HepG2 (cell line): Measurements from ENCODE around the gene ADI1. TPM values are rescaled to one million over a fixed set of nuclear protein-coding genes. Genes with fewer than 3 reads are reported as not detected.

Experiments
- ATAC-seq: fragments of 200-7000 bp; cut with Tn5 transposase; 3 replicates; pipeline ENCODE4 v1.9.1; 2020; ENCODE audit warnings: mild to moderate bottlenecking, moderate library complexity
- BruUV-seq: library from RNA; stranded (reverse); fragments of 400-500 nt; replicated peaks from 2 replicates; lab custom pipeline; 2021; lab: Mats Ljungman, UMichigan
- CTCF ChIA-PET: fragments of 300-600 bp; formaldehyde crosslinking; extraction: SDS; loops from one replicate; lab custom pipeline; 2021; ENCODE audit warnings: low total read pairs, inconsistent platforms, low intra/inter-chr PET ratio; lab: Yijun Ruan, JAX
- POLR2A ChIA-PET: fragments of 350-600 bp; sonication (Branson Sonifier 250); formaldehyde crosslinking; loops from one replicate; lab custom pipeline; 2020; ENCODE audit warnings: antibody characterized with exemption, inconsistent platforms; lab: Yijun Ruan, JAX
- DNase-seq: peaks from one replicate; pipeline ENCODE4 v3.0.0-alpha.2; 2015; ENCODE audit warnings: low spot score
- FAIRE-seq: peaks from 3 replicates; lab custom pipeline; 2011; peaks lifted over from hg19 to GRCh38; lab: Jason Lieb, UNC
- H2AFZ ChIP-seq: one replicate; pipeline ENCODE4 v1.6.1; 2011; ENCODE audit warnings: low read length, inconsistent platforms
- H3K27ac ChIP-seq: fragments of 300-600 bp; 3 replicates; pipeline ENCODE4 v1.8.0; 2011; ENCODE audit warnings: mixed run types, mild to moderate bottlenecking, mixed read lengths, low read length, inconsistent platforms; ENCODE audit not compliant: insufficient read depth; ENCODE audit errors: extremely low read length
- H3K27me3 ChIP-seq, 2 experiments: fragments of 200-600 bp in 1 of 2; 2 replicates in 1 of 2; 3 replicates in 1 of 2; pipeline versions ENCODE4 v1.6.0 to v1.8.0; 2011; ENCODE audit warnings: low read length in 2 of 2, mild to moderate bottlenecking in 2 of 2, moderate library complexity in 2 of 2, inconsistent platforms in 1 of 2; ENCODE audit not compliant: insufficient read depth in 2 of 2, control insufficient read depth in 1 of 2
- H3K36me3 ChIP-seq, 2 experiments: fragments of 200-600 bp in 1 of 2; replicated peaks in 1 of 2; 2 replicates in 1 of 2; 3 replicates in 1 of 2; pipeline versions ENCODE4 v1.5.1 to v1.8.0; 2011; ENCODE audit warnings: low read length in 2 of 2, inconsistent platforms in 1 of 2; ENCODE audit not compliant: insufficient read depth in 2 of 2, control insufficient read depth in 1 of 2
- H3K4me1 ChIP-seq: 2 replicates; pipeline ENCODE4 v1.5.1; 2012; ENCODE audit warnings: low read length, inconsistent platforms; ENCODE audit not compliant: insufficient read depth
- H3K4me2 ChIP-seq: 2 replicates; pipeline ENCODE4 v1.6.0; 2011; ENCODE audit warnings: low read depth, low read length, inconsistent platforms
- H3K4me3 ChIP-seq, 3 experiments: fragments of 200-600 bp in 1 of 3; sonication (generic), shearing (Covaris generic) in 1 of 3; replicated peaks in 1 of 3; 2 replicates each; pipeline ENCODE4 v1.5.1; 2011 to 2016; ENCODE audit warnings: low read length in 3 of 3, inconsistent platforms in 2 of 3, low read depth in 2 of 3, mild to moderate bottlenecking in 2 of 3, control low read depth in 1 of 3, mixed read lengths in 1 of 3; ENCODE audit not compliant: insufficient read depth in 1 of 3
- H3K79me2 ChIP-seq: one replicate; pipeline ENCODE4 v1.6.1; 2011; ENCODE audit warnings: low read length, inconsistent platforms; ENCODE audit not compliant: insufficient read depth
- H3K9ac ChIP-seq: 2 replicates; pipeline ENCODE4 v1.6.0; 2011; ENCODE audit warnings: mild to moderate bottlenecking, low read depth, low read length, inconsistent platforms; ENCODE audit not compliant: insufficient read depth
- H3K9me3 ChIP-seq: 2 replicates; pipeline ENCODE4 v1.5.1; 2012; ENCODE audit warnings: mild to moderate bottlenecking, low read length
- H4K20me1 ChIP-seq: 2 replicates; pipeline ENCODE4 v1.6.0; 2011; ENCODE audit warnings: inconsistent platforms, mild to moderate bottlenecking, low read length, moderate library complexity; ENCODE audit not compliant: insufficient read depth
- CEBPG ChIP-seq: IDR thresholded peaks from 2 replicates; pipeline ENCODE4 v1.6.1; 2016
- KDM5A ChIP-seq: fragments of 200-600 bp; sonication (generic); IDR thresholded peaks from 2 replicates; pipeline ENCODE4 v1.7.0; 2018; ENCODE audit warnings: antibody characterized with exemption, mild to moderate bottlenecking, low read length, borderline replicate concordance
- ZMAT3 ChIP-seq: sonication (generic); formaldehyde crosslinking; conservative IDR thresholded peaks from 2 replicates; pipeline ENCODE4 v1.7.0; 2021; ENCODE audit warnings: missing genetic modification reagents
- ZNF496 ChIP-seq: sonication (generic); formaldehyde crosslinking; IDR thresholded peaks from 2 replicates; pipeline ENCODE4 v1.8.1; 2023; ENCODE audit warnings: mild to moderate bottlenecking, moderate library complexity, missing genetic modification reagents; ENCODE audit not compliant: insufficient replicate concordance
- ZNF788 ChIP-seq: sonication (generic); formaldehyde crosslinking; IDR thresholded peaks from 2 replicates; pipeline ENCODE4 v1.5.0; 2020; ENCODE audit warnings: mild to moderate bottlenecking, missing genetic modification reagents, borderline replicate concordance
- WGBS: methylation state at CpG from one replicate; pipeline ENCODE4 v1.1.6; 2017; ENCODE audit warnings: low lambda C conversion rate; 5-methylcytosine and 5-hydroxymethylcytosine counted together
- in situ Hi-C: cut with HindIII; loops from 2 replicates; pipeline ENCODE4 v1.10.0; 2017; ENCODE audit warnings: low pct_unique_long_range_greater_than_20kb; ENCODE audit not compliant: extremely low pct_ligation_motif_present
- intact Hi-C: fragments of 100-400 bp; cut with micrococcal nuclease; formaldehyde crosslinking; loops from one replicate; pipeline ENCODE4 v1.10.0; 2022; ENCODE audit not compliant: unreplicated experiment
- polyA plus RNA-seq, 8 experiments: library from polyadenylated mRNA; depleted of rRNA in 3 of 8; stranded (reverse) in 7 of 8; unstranded in 1 of 8; fragments of >200 nt; fragmentation: Illumina TruSeq in 4 of 8; extraction: Trizol in 4 of 8; gene quantifications; 2 replicates each; pipeline versions ENCODE4 v1.2.1 to v1.2.3, GENCODE V29; 2011 to 2016; ENCODE audit warnings: low read depth in 4 of 8, missing spikeins in 1 of 8, mixed read lengths in 1 of 8; ENCODE audit not compliant: insufficient read depth in 1 of 8
- total RNA-seq, 5 experiments: library from RNA; depleted of rRNA; stranded (reverse); fragments of >200 nt; fragmentation: Illumina TruSeq; extraction: Trizol; gene quantifications; 2 replicates each; pipeline ENCODE4 v1.2.3, GENCODE V29; 2016; ENCODE audit warnings: low read depth in 1 of 5
- TF ChIP-seq, protein P1 (sequence below): sonication (generic); formaldehyde crosslinking; IDR thresholded peaks from 2 replicates; pipeline ENCODE4 v1.8.1; 2022; ENCODE audit warnings: low read depth, mild to moderate bottlenecking, missing genetic modification reagents

ADI1 gene
- total and polyA plus RNA-seq, 2 of the 13 experiments (the other 11 are each of a cell fraction or from before 2014, with no cell fraction given) = 28.7 to 123 TPM

DNA sequence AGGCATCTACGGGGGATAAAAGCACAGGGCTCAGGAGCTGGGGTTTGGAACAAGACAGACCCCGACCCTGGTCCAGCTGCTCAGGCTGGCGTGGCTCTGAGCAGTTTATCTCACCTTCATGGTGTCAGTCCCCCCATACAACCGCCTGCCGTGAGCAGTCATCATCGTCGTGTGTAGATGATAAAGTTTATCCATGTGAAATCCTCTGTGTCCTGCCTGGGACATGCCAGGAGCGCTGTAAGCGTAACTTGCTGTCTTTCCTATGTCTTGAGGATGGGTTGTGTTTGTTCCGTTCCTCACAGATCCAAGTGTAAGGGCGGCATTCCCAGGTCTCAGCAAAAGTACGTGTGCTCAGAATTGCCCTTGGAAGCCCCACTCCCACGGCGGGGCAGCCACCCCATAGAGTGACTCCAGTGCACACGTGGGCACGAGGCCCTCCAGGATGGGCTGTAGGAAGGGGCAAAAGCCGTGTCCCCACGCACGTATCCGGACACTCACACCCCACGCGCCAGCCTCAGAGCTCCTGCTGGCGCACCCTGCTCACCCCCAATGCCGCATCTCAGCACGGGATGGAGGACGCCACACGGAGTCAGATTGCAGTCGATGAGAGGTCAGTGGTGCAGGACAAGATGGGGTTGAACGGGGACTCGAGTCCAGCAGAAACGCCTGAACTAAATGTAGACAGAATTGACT is 50.9 kb downstream of the ADI1 start (continued):
- TF ChIP-seq KDM5A (no peak), ZNF496 (no peak), CEBPG (CRISPR knock-in tag) (no peak)
- TF ChIP-seq, protein P1, sequence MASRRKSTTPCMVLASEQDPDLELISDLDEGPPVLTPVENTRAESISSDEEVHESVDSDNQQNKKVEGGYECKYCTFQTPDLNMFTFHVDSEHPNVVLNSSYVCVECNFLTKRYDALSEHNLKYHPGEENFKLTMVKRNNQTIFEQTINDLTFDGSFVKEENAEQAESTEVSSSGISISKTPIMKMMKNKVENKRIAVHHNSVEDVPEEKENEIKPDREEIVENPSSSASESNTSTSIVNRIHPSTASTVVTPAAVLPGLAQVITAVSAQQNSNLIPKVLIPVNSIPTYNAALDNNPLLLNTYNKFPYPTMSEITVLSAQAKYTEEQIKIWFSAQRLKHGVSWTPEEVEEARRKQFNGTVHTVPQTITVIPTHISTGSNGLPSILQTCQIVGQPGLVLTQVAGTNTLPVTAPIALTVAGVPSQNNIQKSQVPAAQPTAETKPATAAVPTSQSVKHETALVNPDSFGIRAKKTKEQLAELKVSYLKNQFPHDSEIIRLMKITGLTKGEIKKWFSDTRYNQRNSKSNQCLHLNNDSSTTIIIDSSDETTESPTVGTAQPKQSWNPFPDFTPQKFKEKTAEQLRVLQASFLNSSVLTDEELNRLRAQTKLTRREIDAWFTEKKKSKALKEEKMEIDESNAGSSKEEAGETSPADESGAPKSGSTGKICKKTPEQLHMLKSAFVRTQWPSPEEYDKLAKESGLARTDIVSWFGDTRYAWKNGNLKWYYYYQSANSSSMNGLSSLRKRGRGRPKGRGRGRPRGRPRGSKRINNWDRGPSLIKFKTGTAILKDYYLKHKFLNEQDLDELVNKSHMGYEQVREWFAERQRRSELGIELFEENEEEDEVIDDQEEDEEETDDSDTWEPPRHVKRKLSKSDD (CRISPR knock-in tag) = no peak

DNA sequence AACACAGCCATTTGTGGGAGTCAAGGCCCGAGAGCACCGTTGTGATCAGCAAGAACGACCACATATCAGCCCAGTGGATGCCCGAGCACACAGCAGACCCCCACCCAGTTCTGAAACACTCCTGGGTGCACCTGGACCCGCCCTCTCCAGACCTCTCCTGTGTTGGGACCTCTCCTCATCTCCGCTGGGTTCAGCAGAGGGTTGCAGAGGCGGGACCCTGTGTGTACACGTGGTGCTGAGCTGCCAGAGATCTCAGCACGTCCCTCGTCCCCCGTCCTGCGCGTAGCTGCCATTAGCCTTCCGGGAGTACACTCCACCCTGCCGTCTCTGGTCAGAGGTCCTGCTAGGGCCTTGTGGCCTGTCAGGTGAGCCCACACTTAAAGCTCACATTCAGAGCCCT is 51.7 kb downstream of the ADI1 start:
- no peaks in the 10 kb centered on the region for H4K20me1 ChIP-seq
- ATAC-seq (no peak), FAIRE-seq (no peak), DNase-seq (no peak)
- peaks cover 51% of the 10 kb centered on the region for H3K4me1 ChIP-seq
- no TSS peak for BruUV-seq
- intact Hi-C loops = loop anchor here (2.0 to 5.0 kb wide), 2 partner anchors 25 to 90 kb away; partner anchors contain the start of genes EIPR1 and TRAPPC12
- TF ChIP-seq ZNF788 (CRISPR knock-in tag) (no peak), ZMAT3 (no peak)
- H3K27me3 ChIP-seq = no peaks in the 10 kb centered on the region
- H3K4me2 ChIP-seq = no peak overlapping the region
- H3K36me3 ChIP-seq = peaks cover 13 to 29% of the 10 kb centered on the region in 2 experiments; a peak in 4 of 5 replicates
- no peak overlapping the region for H3K4me3 ChIP-seq
- no peaks in the 10 kb centered on the region for H3K79me2 ChIP-seq
- in situ Hi-C loops = no loop called here
- no peaks in the 10 kb centered on the region for H3K9me3 ChIP-seq
- POLR2A ChIA-PET = interaction anchor here (2.6 to 4.1 kb wide), 2 partner anchors 12 to 26 kb away, joined by 25 to 35 read pairs; no protein-coding TSS in a partner anchor
- H2AFZ ChIP-seq = no peak overlapping the region
- 97% methylated on average over 15 of the region's 15 CpGs for WGBS
- H3K27ac ChIP-seq = no peak overlapping the region
- CTCF ChIA-PET = no interaction called here
- H3K9ac ChIP-seq = no peak overlapping the region
